Neural progenitor cell (in vitro differentiated cells): ENCODE data around the gene SPATA3.

Experiments
- CTCF ChIP-seq: fragments of 200-600 bp; sonication (generic); IDR thresholded peaks from 2 replicates; pipeline ENCODE4 v1.5.1; 2017; ENCODE audit warnings: antibody characterized with exemption, mild to moderate bottlenecking
- EZH2 ChIP-seq: fragments of 200-600 bp; sonication (generic); IDR thresholded peaks from 2 replicates; pipeline ENCODE4 v1.6.1; 2017; ENCODE audit warnings: antibody characterized with exemption, mild to moderate bottlenecking, moderate library complexity
- EZH2phosphoT487 ChIP-seq: fragments of 200-600 bp; sonication (generic); IDR thresholded peaks from 2 replicates; pipeline ENCODE4 v1.6.1; 2017; ENCODE audit warnings: antibody characterized with exemption

- no peak for TF ChIP-seq CTCF
- peak; percentile 49 for TF ChIP-seq EZH2phosphoT487
- TF ChIP-seq EZH2: peak; percentile 55
Observed at GRCh38 chr2:231038483-231039293, 42.8 kb downstream of the SPATA3 start.
